Measurements from ENCODE around the gene CTIF. TPM values are rescaled to one million over a fixed set of nuclear protein-coding genes. Genes with fewer than 3 reads are reported as not detected.
A peak's percentile ranks its signal among the peaks of the same experiment; 100 is the strongest.

Gene CTIF
- total RNA-seq, 5 donors from 2014 or later (not counting 1 experiment from before 2014, with no cell fraction given): 3.2 to 6.7 (median 4.7) TPM

- Histone ChIP-seq H3K4me3 (ENCODE audit: control insufficient read depth in 1 of 2, extremely low read depth in 1 of 2, low read length in 1 of 2) (no peak overlapping the region), H3K27me3 (replicated peaks in 1 of 2; ENCODE audit: control insufficient read depth in 2 of 2, extremely low read depth in 1 of 2, insufficient read depth in 2 of 2, low read length in 1 of 2) (no peaks in the 10 kb centered on the region), H3K27ac (ENCODE audit: low read length) (no peak overlapping the region), H3K4me1 (ENCODE audit: control insufficient read depth in 1 of 2, extremely low read depth in 1 of 2, insufficient read depth in 2 of 2, low read length in 2 of 2) (peaks cover 0 to 18% of the 10 kb centered on the region in 2 experiments), H3K9me3 (no peaks in the 10 kb centered on the region), H3K36me3 (ENCODE audit: control insufficient read depth in 2 of 2, extremely low read depth in 1 of 2, insufficient read depth in 1 of 2, low read length in 1 of 2) (no peaks in the 10 kb centered on the region)
- H3K36me3 Mint-ChIP-seq: no peaks in the 10 kb centered on the region
- no peak overlapping the region for H3K4me3 Mint-ChIP-seq
- no peaks in the 10 kb centered on the region for H3K9me3 Mint-ChIP-seq
- H3K27me3 Mint-ChIP-seq: peaks cover 0 to 2% of the 10 kb centered on the region in 2 donors
- no peak overlapping the region for H3K27ac Mint-ChIP-seq
- 97% methylated on average over 22 of the region's 22 CpGs for WGBS (ENCODE audit: insufficient coverage)
- ATAC-seq (replicated peaks in 1 of 4): no peak
- H3K4me1 Mint-ChIP-seq: peaks cover 0 to 10% (median 5%) of the 10 kb centered on the region in 3 donors
- ChIA-PET POLR2A (no interaction called here), CTCF (interaction anchor here in 1 of 2 donors (0.6 kb wide), 1 partner anchor 210 kb away, joined by 3 read pairs; no protein-coding TSS in a partner anchor)
- peak in 1 of 35 experiments; percentile 20 for DNase-seq
Measured at GRCh38 chr18:48790226-48790863, 251.5 kb downstream of the CTIF start.

GRCh38 chr18:48790869-48791635, 252.2 kb downstream of the CTIF start:
- H3K4me3 Mint-ChIP-seq: no peak overlapping the region
- H3K27ac Mint-ChIP-seq: no peak overlapping the region
- ChIA-PET POLR2A (no interaction called here), CTCF (interaction anchor here in 1 of 2 donors (0.6 kb wide), 1 partner anchor 210 kb away, joined by 3 read pairs; no protein-coding TSS in a partner anchor)
- no peak for ATAC-seq (replicated peaks in 1 of 4)
- peaks cover 0 to 10% of the 10 kb centered on the region in 2 experiments for H3K4me1 ChIP-seq (ENCODE audit: control insufficient read depth in 1 of 2, extremely low read depth in 1 of 2, insufficient read depth in 2 of 2, low read length in 2 of 2)
- DNase-seq: peak in 1 of 35 experiments; percentile 14
- 100% methylated on average over 1 of the region's 1 CpG for WGBS (ENCODE audit: insufficient coverage)
- peaks cover 0 to 5% (median 5%) of the 10 kb centered on the region in 3 donors for H3K4me1 Mint-ChIP-seq
- H3K9me3 Mint-ChIP-seq: no peaks in the 10 kb centered on the region
- H3K4me3 ChIP-seq (ENCODE audit: control insufficient read depth in 1 of 2, extremely low read depth in 1 of 2, low read length in 1 of 2): no peak overlapping the region
- H3K27me3 ChIP-seq (replicated peaks in 1 of 2; ENCODE audit: control insufficient read depth in 2 of 2, extremely low read depth in 1 of 2, insufficient read depth in 2 of 2, low read length in 1 of 2): no peaks in the 10 kb centered on the region
- peaks cover 0 to 2% of the 10 kb centered on the region in 2 donors for H3K27me3 Mint-ChIP-seq
- no peak overlapping the region for H3K27ac ChIP-seq (ENCODE audit: low read length)
- no peaks in the 10 kb centered on the region for H3K9me3 ChIP-seq
- H3K36me3 ChIP-seq (ENCODE audit: control insufficient read depth in 2 of 2, extremely low read depth in 1 of 2, insufficient read depth in 1 of 2, low read length in 1 of 2): no peaks in the 10 kb centered on the region
- no peaks in the 10 kb centered on the region for H3K36me3 Mint-ChIP-seq

- 92% methylated on average over 4 of the region's 4 CpGs for WGBS (ENCODE audit: insufficient coverage)
- Histone ChIP-seq H3K27ac (ENCODE audit: low read length) (no peak overlapping the region), H3K27me3 (replicated peaks in 1 of 2; ENCODE audit: control insufficient read depth in 2 of 2, extremely low read depth in 1 of 2, insufficient read depth in 2 of 2, low read length in 1 of 2) (no peaks in the 10 kb centered on the region), H3K36me3 (ENCODE audit: control insufficient read depth in 2 of 2, extremely low read depth in 1 of 2, insufficient read depth in 1 of 2, low read length in 1 of 2) (no peaks in the 10 kb centered on the region), H3K4me3 (ENCODE audit: control insufficient read depth in 1 of 2, extremely low read depth in 1 of 2, low read length in 1 of 2) (no peak overlapping the region), H3K4me1 (ENCODE audit: control insufficient read depth in 1 of 2, extremely low read depth in 1 of 2, insufficient read depth in 2 of 2, low read length in 2 of 2) (peaks cover 0 to 8% of the 10 kb centered on the region in 2 experiments), H3K9me3 (no peaks in the 10 kb centered on the region)
- CTCF ChIA-PET: interaction anchor here in 1 of 2 donors (1.0 kb wide), 1 partner anchor 154 kb away, joined by 3 read pairs; no protein-coding TSS in a partner anchor
- no peak for ATAC-seq (replicated peaks in 1 of 4)
- Mint-ChIP-seq H3K36me3 (no peaks in the 10 kb centered on the region), H3K27ac (no peak overlapping the region), H3K4me3 (no peak overlapping the region), H3K27me3 (peaks cover 0 to 2% of the 10 kb centered on the region in 2 donors), H3K9me3 (no peaks in the 10 kb centered on the region), H3K4me1 (peaks cover 0 to 2% (median 0%) of the 10 kb centered on the region in 3 donors)
- POLR2A ChIA-PET: interaction anchor here in 1 of 2 donors (0.6 kb wide), 1 partner anchor 829 kb away, joined by 3 read pairs; no protein-coding TSS in a partner anchor
- no peak for DNase-seq
Measured at GRCh38 chr18:48791636-48792105, 252.8 kb downstream of the CTIF start.

- Histone ChIP-seq H3K9me3 (no peaks in the 10 kb centered on the region), H3K27ac (ENCODE audit: low read length) (no peak overlapping the region), H3K36me3 (ENCODE audit: control insufficient read depth in 2 of 2, extremely low read depth in 1 of 2, insufficient read depth in 1 of 2, low read length in 1 of 2) (no peaks in the 10 kb centered on the region), H3K4me1 (ENCODE audit: control insufficient read depth in 1 of 2, extremely low read depth in 1 of 2, insufficient read depth in 2 of 2, low read length in 2 of 2) (peaks cover 0 to 4% of the 10 kb centered on the region in 2 experiments), H3K27me3 (replicated peaks in 1 of 2; ENCODE audit: control insufficient read depth in 2 of 2, extremely low read depth in 1 of 2, insufficient read depth in 2 of 2, low read length in 1 of 2) (no peaks in the 10 kb centered on the region), H3K4me3 (ENCODE audit: control insufficient read depth in 1 of 2, extremely low read depth in 1 of 2, low read length in 1 of 2) (no peak overlapping the region)
- POLR2A ChIA-PET: interaction anchor here in 1 of 2 donors (0.6 kb wide), 1 partner anchor 829 kb away, joined by 3 read pairs; no protein-coding TSS in a partner anchor
- no peak for ATAC-seq (replicated peaks in 1 of 4)
- no peak for DNase-seq
- CTCF ChIA-PET: interaction anchor here in 1 of 2 donors (1.0 kb wide), 1 partner anchor 153 kb away, joined by 3 read pairs; no protein-coding TSS in a partner anchor
- Mint-ChIP-seq H3K4me3 (no peak overlapping the region), H3K9me3 (no peaks in the 10 kb centered on the region), H3K36me3 (no peaks in the 10 kb centered on the region), H3K4me1 (peaks cover 0 to 2% (median 0%) of the 10 kb centered on the region in 3 donors), H3K27me3 (peaks cover 0 to 2% of the 10 kb centered on the region in 2 donors), H3K27ac (no peak overlapping the region)
- 95% methylated on average over 3 of the region's 4 CpGs for WGBS (ENCODE audit: insufficient coverage)
Measured at GRCh38 chr18:48792141-48792540, 253.3 kb downstream of the CTIF start.

GRCh38 chr18:48792611-48793380, 254.0 kb downstream of the CTIF start:
- ChIA-PET CTCF (interaction anchor here in 1 of 2 donors (1.0 kb wide), 1 partner anchor 152 kb away, joined by 3 read pairs; no protein-coding TSS in a partner anchor), POLR2A (no interaction called here)
- Mint-ChIP-seq H3K36me3 (no peaks in the 10 kb centered on the region), H3K27me3 (peaks cover 0 to 2% of the 10 kb centered on the region in 2 donors), H3K27ac (no peak overlapping the region), H3K9me3 (no peaks in the 10 kb centered on the region), H3K4me3 (no peak overlapping the region), H3K4me1 (peaks cover 0 to 4% (median 2%) of the 10 kb centered on the region in 3 donors)
- H3K27ac ChIP-seq (ENCODE audit: low read length): no peak overlapping the region
- DNase-seq: no peak
- H3K36me3 ChIP-seq (ENCODE audit: control insufficient read depth in 2 of 2, extremely low read depth in 1 of 2, insufficient read depth in 1 of 2, low read length in 1 of 2): no peaks in the 10 kb centered on the region
- no peaks in the 10 kb centered on the region for H3K27me3 ChIP-seq (replicated peaks in 1 of 2; ENCODE audit: control insufficient read depth in 2 of 2, extremely low read depth in 1 of 2, insufficient read depth in 2 of 2, low read length in 1 of 2)
- 89% methylated on average over 3 of the region's 4 CpGs for WGBS (ENCODE audit: insufficient coverage)
- no peak for ATAC-seq (replicated peaks in 1 of 4)
- no peaks in the 10 kb centered on the region for H3K9me3 ChIP-seq
- H3K4me1 ChIP-seq (ENCODE audit: control insufficient read depth in 1 of 2, extremely low read depth in 1 of 2, insufficient read depth in 2 of 2, low read length in 2 of 2): no peaks in the 10 kb centered on the region
- no peak overlapping the region for H3K4me3 ChIP-seq (ENCODE audit: control insufficient read depth in 1 of 2, extremely low read depth in 1 of 2, low read length in 1 of 2)

Data from T-cell (primary cell).